HG03196 (cell line): ENCODE measurements around the gene ENSA.
"Not testable (repeated sequence)": the region's sequence is repeated elsewhere in the genome, so short reads cannot be mapped to it uniquely, and the experiment has no call there.

Experiments used
- ATAC-seq: cut with Tn5 transposase; IDR thresholded peaks from one replicate; pipeline ENCODE4 v1.9.1; 2021; ENCODE audit not compliant: unreplicated experiment

ENSA gene

GRCh38 chr1:150629115-150629928, at the start of gene ENSA:
Gene ENSA, minus strand, starts transcription at chr1:150629612. Its CDS starts 142 bp downstream, at chr1:150629470.
- peak; percentile 87 for ATAC-seq

GRCh38 chr1:150678988-150679387, 49.6 kb upstream of the ENSA start:
- no peak for ATAC-seq

- no peak for ATAC-seq
Measured at GRCh38 chr1:150674881-150675280, 45.5 kb upstream of the ENSA start.

- no peak for ATAC-seq
Measured at GRCh38 chr1:150663321-150663720, 33.9 kb upstream of the ENSA start.

GRCh38 chr1:150662811-150663210, 33.4 kb upstream of the ENSA start:
- no peak for ATAC-seq

GRCh38 chr1:150661156-150661555, 31.7 kb upstream of the ENSA start:
- no peak for ATAC-seq

- ATAC-seq, result no peak
Measured at GRCh38 chr1:150660584-150660983, 31.2 kb upstream of the ENSA start.

GRCh38 chr1:150657064-150657463, 27.7 kb upstream of the ENSA start:
- ATAC-seq, result not testable (repeated sequence)

GRCh38 chr1:150654635-150655034, 25.2 kb upstream of the ENSA start:
- not testable (repeated sequence) for ATAC-seq

GRCh38 chr1:150650193-150650592, 20.8 kb upstream of the ENSA start:
- ATAC-seq, result no peak

- ATAC-seq, result no peak
Measured at GRCh38 chr1:150649441-150650075, 20.1 kb upstream of the ENSA start.

GRCh38 chr1:150642296-150642695, 12.9 kb upstream of the ENSA start:
- no peak for ATAC-seq

GRCh38 chr1:150641126-150641815, 11.9 kb upstream of the ENSA start:
- ATAC-seq, result not testable (repeated sequence)

- not testable (repeated sequence) for ATAC-seq
Measured at GRCh38 chr1:150638430-150638829, 9.0 kb upstream of the ENSA start.

- not testable (repeated sequence) for ATAC-seq
Measured at GRCh38 chr1:150634839-150635622, 5.6 kb upstream of the ENSA start.

- no peak for ATAC-seq
Measured at GRCh38 chr1:150628766-150629114, 672 bp downstream of the ENSA start.

GRCh38 chr1:150627826-150628410, 1.5 kb downstream of the ENSA start:
- ATAC-seq, result no peak

- ATAC-seq, result no peak
Measured at GRCh38 chr1:150626150-150626549, 3.3 kb downstream of the ENSA start.

- ATAC-seq, result not testable (repeated sequence)
Measured at GRCh38 chr1:150624546-150624945, 4.9 kb downstream of the ENSA start.

- ATAC-seq, result not testable (repeated sequence)
Measured at GRCh38 chr1:150624134-150624533, 5.3 kb downstream of the ENSA start.
